Gastrocnemius medialis (tissue), 4 donors: ENCODE data around the gene DMGDH.

ENCODE experiments used
- CTCF ChIP-seq, 5 experiments: fragments of 450-650 bp in 3 of 5; fragments of 200-600 bp in 2 of 5; sonication (generic) in 2 of 5; IDR thresholded peaks in 4 of 5; conservative IDR thresholded peaks in 1 of 5; 1 replicate in 4 of 5; 2 replicates in 1 of 5; pipeline ENCODE4 v1.5.1; 2016 to 2019; ENCODE audit warnings: antibody characterized with exemption in 5 of 5, mild to moderate bottlenecking in 3 of 5, moderate library complexity in 3 of 5
- POLR2A ChIP-seq, 2 donors: fragments of 450-650 bp; IDR thresholded peaks; one replicate each; pipeline ENCODE4 v1.6.1; 2017; ENCODE audit warnings: antibody characterized with exemption in 2 of 2, mild to moderate bottlenecking in 2 of 2, moderate library complexity in 2 of 2

GRCh38 chr5:78968781-78969180 is 100.7 kb downstream of the DMGDH start:
- TF ChIP-seq CTCF (IDR thresholded peaks at IDR 0.05 in 4 of 5, conservative IDR thresholded peaks at IDR 0.05 in 1 of 5) (no peak), POLR2A (IDR thresholded peaks at IDR 0.05) (no peak)
